Activated CD8-positive, alpha-beta memory T cell treated with anti-CD3 and anti-CD28 coated beads, Interleukin-2, amount 50 U/mL, for 1 hour (primary cell): ENCODE measurements around the gene BAIAP2L1.

Source experiments
- DNase-seq: peaks from one replicate; pipeline ENCODE4 v3.0.0-alpha.2; 2020; ENCODE audit errors: extremely low read depth

Gene BAIAP2L1

DNA sequence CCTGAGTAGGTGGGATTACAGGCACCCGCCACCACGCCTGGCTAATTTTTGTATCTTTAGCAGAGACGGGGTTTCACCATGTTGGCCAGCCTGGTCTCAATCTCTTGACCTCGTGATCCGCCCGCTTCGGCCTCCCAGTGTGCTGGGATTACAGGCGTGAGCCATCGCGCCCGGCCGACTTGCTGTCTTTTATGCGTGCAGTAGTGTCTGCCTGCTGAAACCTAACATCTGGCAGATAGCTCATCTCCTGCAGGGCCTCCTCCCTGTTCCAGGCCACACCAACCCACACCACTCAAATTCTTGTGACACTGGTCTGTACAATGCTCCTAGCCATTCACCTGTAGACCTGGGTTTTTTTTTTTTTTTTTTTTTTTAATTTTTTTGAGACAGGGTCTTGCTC, 41.5 kb downstream of the BAIAP2L1 start:
- DNase-seq: no peak

DNA sequence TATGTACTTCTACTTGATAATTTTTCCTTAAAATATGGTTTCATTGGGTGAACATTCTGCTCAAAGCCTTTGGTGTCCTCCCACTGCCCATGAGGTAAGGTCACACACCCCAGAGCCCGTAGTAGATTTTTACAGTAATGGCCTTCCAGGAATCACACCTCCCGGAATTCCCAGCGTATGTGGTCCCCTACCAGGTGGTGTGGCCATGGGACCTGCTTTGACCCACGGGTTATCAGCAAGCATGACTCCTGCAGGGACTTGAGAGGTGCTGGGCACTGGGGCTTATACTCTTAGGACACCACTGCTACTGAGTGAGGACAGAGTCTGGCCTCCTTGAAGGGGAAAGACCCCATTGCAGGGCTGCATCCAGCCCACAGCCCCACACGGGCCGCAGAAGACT, 42.2 kb downstream of the BAIAP2L1 start:
- no peak for DNase-seq

DNA sequence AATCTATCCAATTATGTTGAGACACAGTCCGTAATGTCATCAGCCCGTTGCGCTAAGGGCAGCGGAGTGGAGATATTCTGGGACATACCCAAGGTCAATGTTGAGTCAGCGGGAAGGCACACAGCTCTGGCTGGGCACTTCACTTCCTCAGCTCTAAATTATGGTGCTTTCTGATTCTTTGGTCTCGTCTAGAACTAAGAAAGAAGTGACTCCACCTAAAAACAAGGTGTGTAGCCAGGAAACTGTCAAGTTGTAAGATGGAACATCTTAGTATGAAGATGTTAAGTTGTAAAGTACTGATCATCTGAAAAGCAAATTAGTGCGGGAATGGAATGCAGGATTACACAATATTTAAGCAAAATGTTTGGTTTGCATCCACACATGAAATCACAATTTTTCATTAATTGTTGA, 43.1 kb downstream of the BAIAP2L1 start:
- no peak for DNase-seq

DNA sequence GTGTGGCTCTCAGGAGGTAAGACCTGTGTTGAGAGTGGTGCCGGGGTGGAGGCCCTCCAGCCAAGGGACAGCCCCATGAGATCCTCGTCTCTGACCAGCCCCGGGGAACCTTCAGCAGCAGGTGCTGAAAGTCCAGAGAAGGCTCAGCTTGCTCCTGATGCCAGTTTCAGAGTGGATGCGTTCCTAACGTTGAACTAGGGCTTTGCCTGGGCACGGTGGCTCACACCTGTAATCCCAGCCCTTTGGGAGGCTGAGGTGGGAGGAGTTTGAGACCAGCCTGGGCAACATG, 45.7 kb downstream of the BAIAP2L1 start:
- DNase-seq: no peak

DNA sequence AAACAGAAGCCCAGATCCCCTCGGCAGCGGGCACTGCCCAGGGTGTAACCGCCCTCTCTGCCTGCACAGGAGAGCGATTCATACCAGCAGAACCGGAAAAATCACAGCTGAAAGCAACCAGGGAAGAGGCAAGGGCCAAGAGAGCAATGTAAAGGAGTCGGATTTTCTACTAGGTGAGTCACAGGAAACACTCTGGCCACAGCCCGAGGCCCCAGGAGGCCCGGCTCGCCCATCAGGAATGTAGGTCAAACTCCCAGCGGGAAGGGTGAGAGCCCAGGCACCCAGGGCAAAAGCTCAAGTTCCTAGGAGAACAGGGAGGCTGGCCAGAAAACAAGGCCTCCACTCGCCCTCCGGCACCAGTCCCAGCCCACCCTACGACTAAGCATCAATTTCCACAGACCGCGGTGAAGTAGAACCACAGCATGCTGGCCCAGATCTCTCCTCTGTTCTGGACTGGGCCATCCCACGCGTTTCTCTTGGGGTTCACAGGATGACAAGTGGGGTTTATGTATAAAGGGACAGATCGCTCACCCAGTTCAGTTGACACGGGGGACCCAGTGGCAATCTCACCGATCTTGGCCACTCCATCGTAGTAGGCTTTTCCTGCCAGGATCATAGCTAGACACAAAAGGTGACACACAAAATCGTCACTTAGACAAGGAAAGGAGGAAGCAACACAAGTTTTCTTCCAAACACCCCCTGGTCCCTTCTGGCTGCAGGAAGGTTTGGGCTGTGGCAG, 46.2 kb downstream of the BAIAP2L1 start:
- no peak for DNase-seq

DNA sequence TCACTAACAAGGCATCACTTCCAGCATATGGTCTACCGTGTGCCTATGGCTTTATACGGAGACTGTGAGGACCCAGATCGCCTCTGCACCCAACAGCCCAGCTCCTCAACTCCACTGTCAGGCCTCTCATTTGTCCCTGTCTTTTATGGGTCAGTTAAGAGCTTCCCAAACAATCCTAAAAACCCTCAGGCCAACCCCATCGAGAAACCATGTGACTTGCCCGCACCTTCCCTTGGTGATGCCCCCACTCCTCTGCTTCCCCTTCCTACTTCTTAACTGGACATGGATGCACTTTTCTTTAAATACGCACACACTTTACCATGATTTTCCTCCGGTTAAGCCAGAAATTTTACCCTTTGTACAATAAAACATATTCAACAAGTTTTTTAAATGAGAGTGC, 46.8 kb downstream of the BAIAP2L1 start:
- no peak for DNase-seq

DNA sequence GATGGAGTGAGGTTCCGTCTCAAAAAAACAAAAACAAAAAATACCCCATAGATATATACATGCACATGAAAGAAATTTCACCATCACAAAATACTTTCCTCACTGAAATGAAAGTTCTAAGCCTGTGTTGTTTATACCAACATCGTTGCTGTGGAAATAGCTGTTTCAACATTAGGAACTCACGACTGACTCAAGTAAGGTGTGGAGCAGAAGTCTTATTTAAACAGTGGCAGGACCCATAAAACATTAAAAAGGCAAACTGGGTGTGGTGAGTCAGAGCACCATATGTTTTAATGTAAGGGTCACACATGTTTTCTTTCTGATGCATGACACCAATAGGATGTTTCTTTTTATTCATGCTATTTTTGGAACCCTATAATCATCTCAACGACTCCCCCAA, 48.3 kb downstream of the BAIAP2L1 start:
- DNase-seq: no peak

DNA sequence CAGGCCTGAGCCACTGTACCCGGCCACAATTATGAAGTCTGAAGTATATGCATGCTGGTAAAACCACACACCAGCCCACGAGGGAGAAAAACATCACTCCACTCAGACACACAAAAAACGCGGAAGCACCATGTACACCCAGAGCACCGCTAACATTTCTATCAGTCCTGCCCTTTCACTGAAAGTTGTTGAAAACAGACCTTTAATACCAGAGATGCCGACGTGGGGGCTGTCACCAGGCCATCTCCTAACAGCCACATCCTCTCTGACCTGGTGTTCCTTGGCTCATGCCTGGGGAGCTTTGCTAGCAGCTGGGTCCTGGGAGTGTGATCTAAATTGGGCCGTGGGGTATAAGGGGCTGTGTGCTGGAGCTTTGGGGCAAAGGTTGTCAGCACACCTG, 49.8 kb downstream of the BAIAP2L1 start:
- no peak for DNase-seq

DNA sequence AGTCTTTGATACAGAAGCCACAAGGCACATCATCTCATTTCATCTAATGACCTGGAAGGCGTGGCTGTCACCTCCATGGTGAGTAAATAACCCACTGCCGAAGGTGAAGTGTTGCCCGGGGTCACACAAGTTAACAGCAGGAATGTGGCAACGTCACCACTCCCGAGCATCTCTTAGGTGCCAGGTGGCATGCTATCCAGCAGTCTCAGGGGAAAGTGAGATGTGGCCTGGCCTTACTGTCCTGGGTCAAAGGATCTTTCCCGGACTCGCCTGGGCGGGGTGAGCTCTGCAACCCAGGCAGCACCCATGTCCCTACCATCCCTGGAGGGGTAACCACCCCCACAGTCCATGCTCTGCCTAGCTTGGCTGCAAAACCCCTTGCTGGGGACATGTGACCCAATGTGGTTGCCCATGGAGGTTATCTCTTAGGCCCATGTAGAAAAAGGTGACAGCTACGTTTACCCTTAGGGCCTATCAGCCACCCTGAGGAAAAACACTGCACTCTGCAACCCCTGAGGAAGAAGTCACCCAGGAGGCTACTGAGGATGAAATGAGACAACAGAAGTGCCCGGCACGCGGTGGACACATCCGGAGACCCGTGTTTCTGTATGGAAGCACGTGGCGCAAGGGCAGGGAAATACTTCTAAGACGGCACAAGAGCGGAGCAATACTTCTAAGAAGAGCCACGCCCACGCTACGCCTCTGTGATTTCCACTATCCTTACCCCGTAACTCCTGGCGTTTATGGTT, 52.0 kb downstream of the BAIAP2L1 start:
- DNase-seq: no peak

DNA sequence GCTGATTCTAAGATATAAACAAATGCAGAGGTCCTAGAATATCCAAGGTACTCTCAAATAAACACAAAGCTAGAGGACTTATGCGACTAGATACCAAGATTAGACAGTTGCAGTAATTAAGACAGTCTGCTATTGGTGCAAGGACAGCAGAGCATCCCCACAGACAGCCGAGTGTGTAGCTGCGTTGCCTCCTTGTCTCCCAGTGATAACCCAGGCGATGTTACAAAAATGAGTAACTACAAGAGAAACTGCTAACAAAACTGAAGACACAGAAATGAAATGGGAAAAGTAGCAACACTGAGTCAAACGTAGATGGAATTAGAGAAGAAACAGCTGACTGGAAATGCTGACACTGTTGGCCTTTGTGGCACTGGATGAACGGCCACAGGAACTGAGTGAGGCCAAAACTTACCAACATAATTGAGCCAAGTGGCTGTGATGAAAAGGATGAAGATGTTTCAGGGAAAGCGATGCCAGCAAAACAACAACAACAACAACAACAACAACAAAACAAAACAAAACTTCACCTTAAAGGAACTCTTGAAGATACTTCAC, 54.3 kb downstream of the BAIAP2L1 start:
- DNase-seq: no peak

DNA sequence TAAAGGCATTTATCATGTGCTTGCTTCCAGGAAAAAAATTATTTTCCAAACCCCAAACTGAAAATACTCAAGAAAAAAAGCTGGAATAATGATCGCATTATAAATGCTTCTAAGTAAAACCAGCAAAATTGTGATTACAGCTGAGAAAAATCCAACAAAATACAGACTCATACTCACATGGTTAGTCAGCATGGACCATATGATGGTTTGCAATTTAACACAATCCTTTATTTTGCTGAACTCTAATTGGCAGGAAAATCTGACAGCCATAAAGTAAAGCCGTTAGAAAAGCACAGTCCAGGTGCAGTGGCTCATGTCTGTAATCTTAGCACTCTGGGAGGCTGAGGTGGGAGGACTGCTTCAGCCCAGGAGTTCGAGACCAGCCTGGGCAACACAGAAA, 59.8 kb downstream of the BAIAP2L1 start:
- no peak for DNase-seq

DNA sequence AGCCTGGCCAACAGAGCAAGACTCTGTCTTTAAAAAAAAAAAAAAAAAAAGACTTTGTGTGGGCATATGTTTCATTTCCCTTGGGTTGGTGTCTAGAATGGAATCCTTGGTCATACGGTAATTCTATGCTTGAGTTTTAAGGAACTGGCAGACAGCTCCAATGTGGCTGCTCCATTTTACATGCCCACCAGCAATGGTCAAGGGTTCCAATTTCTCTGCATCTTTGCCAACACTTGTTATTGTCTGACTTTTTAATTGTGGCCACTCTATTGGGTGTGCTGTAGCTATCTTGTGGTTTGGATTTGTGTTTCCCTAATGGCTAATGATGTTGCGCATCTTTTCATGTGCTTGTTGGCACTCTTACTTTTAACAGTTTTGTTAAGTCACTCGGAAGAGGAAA, 61.8 kb downstream of the BAIAP2L1 start:
- DNase-seq: no peak

DNA sequence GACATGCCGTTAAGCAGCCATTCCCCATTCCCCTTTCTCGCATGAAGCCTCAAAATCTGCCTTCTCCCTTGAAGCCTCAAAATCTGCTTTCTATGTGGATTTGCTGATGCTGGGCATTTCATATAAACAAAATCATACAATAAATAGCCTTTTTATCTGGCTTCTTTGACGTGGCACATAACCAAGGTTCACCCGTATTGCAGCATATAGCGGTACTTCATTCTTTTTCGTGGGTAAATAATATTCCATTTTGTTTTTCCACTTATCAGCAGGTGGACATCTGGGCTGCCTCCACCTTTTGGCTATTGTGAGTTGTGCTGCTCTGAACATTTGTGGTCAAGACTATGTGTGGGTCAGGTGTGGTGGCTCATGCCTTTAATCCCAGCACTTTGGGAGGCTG, 62.4 kb downstream of the BAIAP2L1 start:
- no peak for DNase-seq

DNA sequence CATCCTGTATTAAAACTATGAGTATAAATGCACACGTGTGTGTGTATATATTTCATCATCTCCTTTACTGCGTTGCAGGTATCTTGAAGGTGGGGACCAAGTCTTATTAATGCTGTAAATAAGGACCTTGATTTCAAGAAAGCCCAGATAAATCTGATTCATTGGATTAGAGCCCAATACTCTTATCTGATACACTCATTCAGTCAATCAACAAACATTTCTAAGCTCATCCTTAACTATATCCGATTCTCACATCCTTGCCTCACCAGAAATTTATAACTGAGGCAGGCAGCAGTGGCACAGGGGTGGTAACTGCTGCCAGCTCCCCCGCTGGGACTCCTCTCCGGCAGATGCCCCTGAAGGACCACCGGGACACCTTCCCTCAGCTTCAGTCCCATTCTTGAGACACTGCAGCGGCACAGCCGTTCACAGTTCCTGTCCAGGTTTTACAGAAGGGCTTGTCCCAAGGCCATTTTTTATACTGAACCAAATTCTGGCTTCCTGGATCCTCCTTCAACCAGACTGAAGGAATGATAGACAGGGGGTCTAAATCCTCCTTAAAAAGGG, 65.4 kb downstream of the BAIAP2L1 start:
- DNase-seq: no peak

DNA sequence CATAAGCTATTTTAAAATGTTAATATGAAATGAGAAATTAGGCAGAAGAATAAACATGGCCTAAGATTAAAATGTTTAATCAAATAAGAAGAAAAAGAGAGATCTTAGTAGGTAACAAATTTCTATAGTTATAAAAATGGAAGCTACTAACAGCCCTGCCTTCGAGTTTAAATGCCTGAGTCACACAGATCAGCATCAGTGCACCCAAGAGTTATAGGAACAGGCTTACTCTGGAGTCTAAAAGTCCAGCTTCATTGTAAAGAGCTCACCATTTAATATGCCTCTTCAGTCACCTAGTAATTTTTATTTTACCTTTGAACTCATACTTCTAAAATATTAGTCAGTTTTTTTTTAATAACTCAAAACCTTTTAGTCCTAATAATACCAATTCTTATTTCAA, 66.8 kb downstream of the BAIAP2L1 start:
- DNase-seq: no peak

DNA sequence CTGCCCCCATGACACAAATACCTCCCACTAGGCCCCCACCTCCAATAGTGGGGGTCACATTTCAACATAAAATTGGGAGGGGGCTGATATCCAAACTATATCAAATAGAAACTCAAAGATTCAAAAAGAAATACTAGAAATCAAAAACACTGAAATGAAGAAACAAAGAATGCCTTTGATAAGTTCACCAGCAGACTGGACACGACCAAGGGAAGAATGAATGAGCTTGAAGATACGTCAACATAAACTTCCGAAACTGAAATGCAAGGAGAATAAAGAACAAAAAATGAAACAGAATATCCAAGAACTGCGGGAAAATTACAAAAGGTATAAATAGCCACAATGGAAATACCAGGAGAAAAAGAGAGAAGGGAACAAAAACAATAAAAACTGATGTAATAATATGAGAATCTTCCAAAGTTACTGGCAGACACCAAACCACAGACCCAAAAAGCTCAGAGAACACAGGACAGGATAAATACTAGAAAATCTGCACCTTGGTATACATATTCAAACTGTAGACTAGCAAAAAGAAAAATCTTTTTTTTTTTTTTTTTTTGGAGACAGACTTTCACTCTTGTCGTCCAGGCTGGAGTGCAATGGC, 69.9 kb downstream of the BAIAP2L1 start:
- DNase-seq: no peak

DNA sequence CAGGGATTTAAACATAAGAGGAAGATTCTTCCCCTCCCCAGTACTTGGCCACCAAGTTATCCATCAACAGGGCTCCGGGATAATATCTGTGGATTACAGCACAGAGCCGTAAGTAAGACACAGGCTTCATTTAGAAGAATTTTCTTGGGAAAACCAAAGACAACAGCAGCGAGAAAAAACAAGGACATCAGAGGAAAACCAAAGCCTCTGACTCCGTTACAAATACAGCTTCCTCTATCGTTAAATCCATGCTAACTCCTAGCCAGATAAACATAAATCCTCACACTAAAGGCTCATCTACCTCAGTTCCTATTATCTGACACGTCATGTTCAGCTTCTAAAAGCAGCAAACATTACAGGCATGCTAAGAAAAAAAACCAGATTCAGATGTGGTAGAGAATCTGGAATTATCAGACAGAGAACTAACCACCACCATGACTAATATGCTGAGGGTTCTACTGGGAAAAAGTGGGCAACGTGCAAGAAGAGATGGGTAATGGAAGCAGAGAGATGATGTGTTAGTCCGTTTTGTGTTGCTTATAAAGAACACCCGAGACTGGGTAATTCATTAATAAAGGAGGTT, 71.0 kb downstream of the BAIAP2L1 start:
- DNase-seq: no peak

DNA sequence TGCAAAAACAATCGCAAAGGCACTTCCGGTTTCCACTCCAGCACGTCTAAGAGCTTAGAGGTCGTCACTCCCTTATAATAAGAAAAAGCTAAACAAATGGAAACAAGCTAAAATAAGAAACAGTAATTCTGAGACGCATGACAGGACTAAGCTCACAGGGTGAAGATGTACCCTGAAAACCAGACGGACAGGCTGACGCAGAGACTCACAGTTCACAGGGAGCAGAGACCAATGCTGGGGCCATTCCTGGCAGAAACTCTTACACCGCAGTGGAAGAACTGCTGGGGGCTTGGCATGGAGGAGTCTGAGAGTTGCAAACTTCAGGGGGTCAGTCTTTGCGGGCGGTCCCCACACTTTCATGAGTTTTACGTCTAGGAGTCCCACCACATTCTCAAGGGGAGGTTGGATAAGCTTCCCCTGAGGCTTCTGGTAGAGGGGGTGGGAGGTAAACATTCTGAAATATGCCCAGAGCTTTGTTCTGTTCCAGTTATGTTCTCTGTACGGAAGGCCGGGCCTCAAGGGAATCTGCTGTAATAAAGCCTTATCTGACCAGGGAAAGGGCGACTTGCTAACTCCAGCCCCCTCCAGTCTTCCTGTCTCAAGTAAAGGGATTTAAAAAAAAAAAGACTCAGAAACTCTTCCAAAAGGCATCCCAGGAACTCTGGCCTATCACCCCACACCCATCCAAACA, 71.6 kb downstream of the BAIAP2L1 start:
- DNase-seq: no peak

DNA sequence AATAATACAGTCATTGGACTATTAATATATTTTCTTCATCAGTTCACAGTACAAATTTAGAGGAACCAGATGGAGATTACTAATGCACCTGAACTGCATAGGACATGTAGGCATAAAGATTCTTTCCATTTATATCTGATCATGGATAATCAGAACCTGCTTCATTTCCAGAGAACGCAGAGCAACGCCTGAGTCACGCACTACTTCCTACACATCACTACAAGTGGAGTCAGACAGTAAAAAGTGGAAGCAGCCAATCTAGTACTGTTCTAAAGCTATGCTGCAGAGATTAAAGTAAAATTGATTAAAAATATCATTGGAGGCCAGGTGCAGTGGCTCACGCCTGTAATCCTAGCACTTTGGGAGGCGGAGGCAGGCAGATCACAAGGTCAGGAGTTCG, 76.1 kb downstream of the BAIAP2L1 start:
- DNase-seq: no peak

DNA sequence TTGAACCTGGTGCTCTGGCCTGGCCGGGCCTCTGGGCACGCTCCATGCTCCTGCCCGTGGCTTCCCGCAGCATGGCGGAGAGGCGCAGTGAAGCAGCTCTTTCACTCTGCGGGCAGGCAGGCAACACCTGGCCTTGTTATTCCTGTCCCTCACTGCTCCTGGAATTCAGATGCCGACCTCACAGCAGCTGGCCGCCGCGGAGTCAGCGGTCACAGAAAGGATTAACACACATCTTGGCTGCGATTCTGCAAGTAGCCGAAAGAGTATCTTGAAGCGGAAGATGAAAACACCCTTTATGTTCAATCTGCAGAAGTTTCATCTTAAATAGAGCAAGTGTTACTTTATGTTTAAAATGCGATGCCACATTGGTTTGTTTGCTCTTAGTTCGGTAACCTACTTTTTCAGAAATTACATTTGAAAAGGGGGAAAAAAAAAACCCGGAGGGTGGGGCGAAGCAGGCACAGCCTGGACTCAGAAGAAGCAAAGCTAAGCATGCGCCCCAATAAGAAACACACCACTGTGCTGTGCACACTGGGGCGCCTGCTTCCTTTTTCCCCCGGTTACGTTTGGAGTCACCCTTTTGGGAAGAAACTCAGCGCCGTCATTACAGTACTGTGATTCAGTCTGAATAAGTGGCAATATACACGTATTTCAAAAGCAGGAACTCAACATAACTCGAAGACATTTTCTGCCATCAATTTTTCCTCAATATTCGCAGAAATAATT, 77.1 kb downstream of the BAIAP2L1 start:
- no peak for DNase-seq
